Loucy (cell line): Measurements from ENCODE around the gene UNC79.

Source experiments
- H2AFZ ChIP-seq: fragments of 200-600 bp; sonication (generic); 2 replicates; pipeline ENCODE4 v1.6.0; 2016; ENCODE audit warnings: antibody characterized with exemption, mild to moderate bottlenecking, low read length, moderate library complexity
- H3F3A ChIP-seq: fragments of 200-600 bp; 2 replicates; pipeline ENCODE4 v1.6.0; 2016; ENCODE audit warnings: antibody characterized with exemption, low read depth, mild to moderate bottlenecking
- H3K27me3 ChIP-seq: fragments of 200-600 bp; sonication (generic); 2 replicates; pipeline ENCODE4 v1.6.1; 2014; ENCODE audit warnings: low read length, mild to moderate bottlenecking; ENCODE audit not compliant: insufficient read depth, poor library complexity, severe bottlenecking
- H3K36me3 ChIP-seq: fragments of 200-600 bp; sonication (generic); 2 replicates; pipeline ENCODE4 v1.6.1; 2016; ENCODE audit warnings: low read length; ENCODE audit not compliant: insufficient read depth
- H3K4me1 ChIP-seq: fragments of 200-600 bp; sonication (generic); 2 replicates; pipeline ENCODE4 v1.5.1; 2014; ENCODE audit warnings: low read length, mild to moderate bottlenecking; ENCODE audit not compliant: insufficient read depth, poor library complexity, severe bottlenecking
- H3K4me2 ChIP-seq: fragments of 200-600 bp; sonication (generic); 2 replicates; pipeline ENCODE4 v1.6.0; 2014; ENCODE audit warnings: antibody characterized with exemption, low read length, low read depth, mild to moderate bottlenecking; ENCODE audit not compliant: poor library complexity, severe bottlenecking
- H3K4me3 ChIP-seq: fragments of 200-600 bp; sonication (generic); 2 replicates; pipeline ENCODE4 v1.5.1; 2014; ENCODE audit warnings: low read length, mild to moderate bottlenecking, mixed read lengths; ENCODE audit not compliant: poor library complexity, severe bottlenecking
- H3K79me2 ChIP-seq: fragments of 200-600 bp; sonication (generic); 2 replicates; pipeline ENCODE4 v1.6.1; 2014; ENCODE audit warnings: low read length; ENCODE audit not compliant: insufficient read depth
- H3K9ac ChIP-seq: fragments of 200-600 bp; sonication (generic); 2 replicates; pipeline ENCODE4 v1.6.0; 2014; ENCODE audit warnings: mild to moderate bottlenecking, low read depth, low read length, moderate library complexity; ENCODE audit not compliant: poor library complexity, severe bottlenecking
- H3K9me2 ChIP-seq: fragments of 200-600 bp; sonication (generic); replicated peaks from 2 replicates; pipeline ENCODE4 v1.6.1; 2016; ENCODE audit warnings: low read depth, low read length, mixed read lengths
- H3K9me3 ChIP-seq: fragments of 200-600 bp; sonication (generic); 2 replicates; pipeline ENCODE4 v1.6.1; 2014; ENCODE audit warnings: mild to moderate bottlenecking, antibody characterized with exemption, low read length, low read depth; ENCODE audit not compliant: insufficient read depth
- H4K20me1 ChIP-seq: fragments of 200-600 bp; sonication (generic); 2 replicates; pipeline ENCODE4 v1.6.0; 2014; ENCODE audit warnings: antibody characterized with exemption, low read length, mild to moderate bottlenecking; ENCODE audit not compliant: insufficient read depth, poor library complexity, severe bottlenecking
- EZH2phosphoT487 ChIP-seq: fragments of 200-600 bp; IDR thresholded peaks from 2 replicates; pipeline ENCODE4 v1.6.1; 2018; ENCODE audit warnings: antibody characterized with exemption, mild to moderate bottlenecking, moderate library complexity, borderline replicate concordance
- TF ChIP-seq, protein P1 (sequence below): fragments of 200-600 bp; sonication (generic); conservative IDR thresholded peaks from 2 replicates; pipeline ENCODE4 v1.5.1; 2014; ENCODE audit warnings: mild to moderate bottlenecking, antibody characterized with exemption, low read length

UNC79 gene

DNA sequence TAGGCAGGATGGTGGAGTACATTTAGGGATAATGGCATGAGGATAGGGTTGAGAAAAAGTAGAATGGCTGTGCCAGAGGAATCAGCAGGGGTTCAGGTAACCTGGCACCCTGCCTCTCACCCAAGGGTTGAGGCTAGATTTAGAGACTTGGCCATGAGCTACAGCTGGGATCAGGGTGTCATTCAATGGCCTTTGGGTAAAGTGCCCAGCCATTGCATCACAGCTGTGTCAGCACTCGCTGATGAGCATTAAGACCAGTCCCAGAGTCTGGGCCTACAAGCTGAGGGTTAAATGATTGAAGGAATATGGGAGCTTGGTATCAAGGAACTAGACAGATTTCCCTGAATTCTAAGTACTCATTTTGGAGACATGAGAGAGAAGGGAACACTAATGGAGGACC, 243.6 kb downstream of the UNC79 start:
- H3F3A ChIP-seq: 0 out of 2 replicates have a peak, but pooled peaks cover 3% of the 10 kb centered on the region
- no peaks in the 10 kb centered on the region for H3K4me1 ChIP-seq
- H3K27me3 ChIP-seq: no peaks in the 10 kb centered on the region
- H3K79me2 ChIP-seq: no peaks in the 10 kb centered on the region
- no peak overlapping the region for H3K9ac ChIP-seq
- no peak overlapping the region for H2AFZ ChIP-seq
- H3K4me3 ChIP-seq: no peak overlapping the region
- no peaks in the 10 kb centered on the region for H4K20me1 ChIP-seq
- H3K9me3 ChIP-seq: no peaks in the 10 kb centered on the region
- H3K4me2 ChIP-seq: no peak overlapping the region
- H3K9me2 ChIP-seq: no peaks in the 10 kb centered on the region
- H3K36me3 ChIP-seq: no peaks in the 10 kb centered on the region; the same call in 1 of the 2 replicates
- TF ChIP-seq, protein P1, sequence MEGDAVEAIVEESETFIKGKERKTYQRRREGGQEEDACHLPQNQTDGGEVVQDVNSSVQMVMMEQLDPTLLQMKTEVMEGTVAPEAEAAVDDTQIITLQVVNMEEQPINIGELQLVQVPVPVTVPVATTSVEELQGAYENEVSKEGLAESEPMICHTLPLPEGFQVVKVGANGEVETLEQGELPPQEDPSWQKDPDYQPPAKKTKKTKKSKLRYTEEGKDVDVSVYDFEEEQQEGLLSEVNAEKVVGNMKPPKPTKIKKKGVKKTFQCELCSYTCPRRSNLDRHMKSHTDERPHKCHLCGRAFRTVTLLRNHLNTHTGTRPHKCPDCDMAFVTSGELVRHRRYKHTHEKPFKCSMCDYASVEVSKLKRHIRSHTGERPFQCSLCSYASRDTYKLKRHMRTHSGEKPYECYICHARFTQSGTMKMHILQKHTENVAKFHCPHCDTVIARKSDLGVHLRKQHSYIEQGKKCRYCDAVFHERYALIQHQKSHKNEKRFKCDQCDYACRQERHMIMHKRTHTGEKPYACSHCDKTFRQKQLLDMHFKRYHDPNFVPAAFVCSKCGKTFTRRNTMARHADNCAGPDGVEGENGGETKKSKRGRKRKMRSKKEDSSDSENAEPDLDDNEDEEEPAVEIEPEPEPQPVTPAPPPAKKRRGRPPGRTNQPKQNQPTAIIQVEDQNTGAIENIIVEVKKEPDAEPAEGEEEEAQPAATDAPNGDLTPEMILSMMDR: no peak
- no peak for TF ChIP-seq EZH2phosphoT487

DNA sequence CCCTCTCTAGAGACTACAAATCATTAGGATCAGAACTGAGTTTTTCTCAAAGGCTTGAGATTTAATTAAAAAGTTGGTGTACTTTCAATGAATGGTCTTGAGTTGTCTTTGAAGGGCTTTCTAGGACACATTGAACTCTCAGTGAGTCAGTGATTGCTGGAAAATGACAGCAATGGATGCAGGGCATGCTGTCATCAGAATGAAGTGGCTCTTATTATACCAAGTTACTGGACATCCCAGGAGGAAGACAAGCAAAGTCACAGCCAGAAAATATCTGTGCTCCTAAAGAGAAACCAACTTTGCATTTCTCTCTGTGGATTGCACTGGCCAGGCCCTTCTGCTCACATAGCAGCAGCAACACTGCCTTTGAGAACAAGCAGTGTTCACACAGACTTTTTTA, 244.9 kb downstream of the UNC79 start:
- no peaks in the 10 kb centered on the region; the same call in 1 of the 2 replicates for H3K36me3 ChIP-seq
- no peak overlapping the region for H3K9ac ChIP-seq
- no peak overlapping the region for H3K4me3 ChIP-seq
- TF ChIP-seq EZH2phosphoT487: no peak
- TF ChIP-seq, protein P1: no peak
- no peaks in the 10 kb centered on the region for H3K9me2 ChIP-seq
- no peak overlapping the region for H2AFZ ChIP-seq
- 0 out of 2 replicates have a peak, but pooled peaks cover 3% of the 10 kb centered on the region for H3F3A ChIP-seq
- H4K20me1 ChIP-seq: no peaks in the 10 kb centered on the region
- no peak overlapping the region for H3K4me2 ChIP-seq
- no peaks in the 10 kb centered on the region for H3K27me3 ChIP-seq
- no peaks in the 10 kb centered on the region for H3K9me3 ChIP-seq
- no peaks in the 10 kb centered on the region for H3K79me2 ChIP-seq
- no peaks in the 10 kb centered on the region for H3K4me1 ChIP-seq

GRCh38 chr14:93676416-93676958, 245.7 kb downstream of the UNC79 start:
- Histone ChIP-seq H3F3A (0 out of 2 replicates have a peak, but pooled peaks cover 3% of the 10 kb centered on the region), H3K9me3 (no peaks in the 10 kb centered on the region), H3K36me3 (no peaks in the 10 kb centered on the region; the same call in 1 of the 2 replicates), H3K79me2 (no peaks in the 10 kb centered on the region), H3K4me2 (no peak overlapping the region), H3K4me3 (no peak overlapping the region), H3K9ac (no peak overlapping the region), H3K9me2 (no peaks in the 10 kb centered on the region), H4K20me1 (no peaks in the 10 kb centered on the region), H2AFZ (no peak overlapping the region), H3K27me3 (no peaks in the 10 kb centered on the region), H3K4me1 (no peaks in the 10 kb centered on the region)
- TF ChIP-seq, protein P1: no peak
- no peak for TF ChIP-seq EZH2phosphoT487
